D721Med (cell line): ENCODE measurements around the gene RAI14.

Source experiments
- DNase-seq: peaks from one replicate; pipeline ENCODE4 v3.0.0; 2011; ENCODE audit warnings: low spot score; ENCODE audit not compliant: insufficient read length
- FAIRE-seq: peaks from 2 replicates; lab custom pipeline; 2011; peaks lifted over from hg19 to GRCh38; lab: Jason Lieb, UNC
- CTCF ChIP-seq: IDR thresholded peaks from 2 replicates; pipeline ENCODE4 v1.5.1; 2012; ENCODE audit warnings: mild to moderate bottlenecking, control low read depth; ENCODE audit not compliant: insufficient read depth; ENCODE audit errors: missing control alignments

Gene RAI14

GRCh38 chr5:34789021-34789531 lies 132.9 kb downstream of the RAI14 start:
- no peak for TF ChIP-seq CTCF
- no peak for DNase-seq
- no peak for FAIRE-seq

- DNase-seq (no peak), FAIRE-seq (no peak)
- TF ChIP-seq CTCF: no peak
Observed at GRCh38 chr5:34789639-34790038, 133.5 kb downstream of the RAI14 start.

DNA sequence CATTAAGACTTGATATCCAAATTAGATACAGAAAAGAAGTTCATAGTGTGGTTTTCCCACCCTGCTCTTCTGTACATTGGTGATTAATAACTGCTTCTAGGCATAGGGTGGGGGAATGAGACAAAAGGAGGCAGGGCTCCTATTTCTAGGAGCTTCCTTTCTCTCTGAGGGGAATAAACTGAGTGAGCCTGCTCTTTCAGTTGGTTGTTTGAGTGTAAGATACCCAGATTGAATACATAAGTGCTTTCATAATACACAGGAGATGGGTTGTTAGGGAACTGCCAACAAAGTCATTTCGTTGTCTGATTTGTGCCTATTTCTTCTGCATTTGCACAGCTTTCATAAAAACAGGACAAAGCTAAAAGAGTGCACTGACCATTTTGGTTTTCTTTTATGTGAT lies 133.9 kb downstream of the RAI14 start:
- no peak for TF ChIP-seq CTCF
- FAIRE-seq (no peak), DNase-seq (no peak)

DNA sequence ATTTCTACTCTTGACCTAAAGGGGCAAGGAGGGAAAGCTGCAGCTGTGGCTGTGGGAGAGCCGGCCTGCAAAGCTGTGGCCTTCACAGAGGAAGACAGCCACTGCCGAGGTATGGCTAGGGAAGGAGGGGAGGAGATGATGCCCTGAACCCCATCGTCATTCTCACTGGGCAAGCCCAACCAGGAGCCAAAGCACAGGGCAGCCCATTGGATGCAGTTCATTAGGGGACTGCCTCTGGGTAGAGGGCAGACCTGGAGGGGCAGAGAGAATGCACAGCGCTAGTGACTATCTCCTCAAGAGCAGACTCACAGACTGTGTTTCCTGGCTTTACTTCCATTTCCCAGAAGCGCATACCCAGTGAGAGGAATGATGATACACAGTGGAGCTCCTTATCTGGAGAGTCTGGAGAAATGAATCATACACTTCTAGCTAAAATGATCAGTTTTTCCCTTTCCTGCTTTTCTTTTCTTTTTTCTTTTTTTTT lies 135.7 kb downstream of the RAI14 start:
- FAIRE-seq (no peak), DNase-seq (no peak)
- no peak for TF ChIP-seq CTCF

- DNase-seq: no peak
- no peak for FAIRE-seq
- TF ChIP-seq CTCF: no peak
Observed at GRCh38 chr5:34802834-34803563, 146.9 kb downstream of the RAI14 start.

DNA sequence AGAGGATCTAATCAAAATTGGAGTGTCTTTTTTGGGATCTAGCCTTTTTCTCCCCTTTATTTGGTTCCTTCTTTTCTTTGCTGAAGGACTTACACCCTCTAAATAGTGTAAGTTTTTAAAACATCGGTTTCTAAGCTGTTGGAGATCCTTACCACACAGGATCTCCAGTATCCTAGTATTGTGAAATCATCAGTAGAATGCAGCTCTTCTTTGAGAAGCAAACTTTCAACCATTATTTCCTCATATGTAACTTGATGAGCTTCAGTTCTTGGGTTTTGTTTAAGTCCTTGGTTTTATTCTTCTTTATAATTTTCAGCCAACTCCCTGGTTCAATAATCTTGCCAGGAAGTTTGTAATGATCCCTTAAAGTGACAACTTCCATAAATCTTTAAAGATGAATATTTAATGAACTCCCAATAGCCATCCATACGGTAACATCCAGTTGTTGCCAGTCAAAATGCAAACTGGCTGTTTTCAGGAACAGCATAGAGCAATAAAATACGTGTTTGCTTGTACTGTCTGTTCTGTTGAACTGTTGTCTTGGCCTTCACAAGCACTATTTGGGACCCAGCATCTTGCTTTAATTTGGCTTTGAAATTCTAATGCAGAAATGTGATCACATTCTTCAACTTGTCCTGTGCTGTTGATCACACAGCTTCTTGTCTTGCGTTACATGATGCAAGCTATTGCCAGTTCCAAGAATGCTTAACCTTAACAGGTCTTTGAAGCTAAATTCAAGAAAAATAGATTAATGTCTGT lies 148.0 kb downstream of the RAI14 start:
- no peak for TF ChIP-seq CTCF
- FAIRE-seq: no peak
- DNase-seq: no peak
